SK-N-MC (cell line): ENCODE measurements around the gene ZNF236.

Experiments used
- DNase-seq: peaks from one replicate; pipeline ENCODE4 v3.0.0-alpha.2; 2011; ENCODE audit warnings: low read depth, low spot score
- H3K27ac ChIP-seq: fragments of 200-600 bp; sonication (generic); 2 replicates; pipeline ENCODE4 v1.5.1; 2016; ENCODE audit warnings: mixed run types
- H3K36me3 ChIP-seq: fragments of 200-600 bp; sonication (generic); 2 replicates; pipeline ENCODE4 v1.6.1; 2017; ENCODE audit warnings: antibody characterized with exemption, low read length, mixed read lengths; ENCODE audit not compliant: insufficient read depth
- H3K4me3 ChIP-seq: fragments of 200-600 bp; sonication (generic); 2 replicates; pipeline ENCODE4 v1.5.1; 2016
- H3K9ac ChIP-seq: fragments of 200-600 bp; sonication (generic); 2 replicates; pipeline ENCODE4 v1.8.0; 2017; ENCODE audit warnings: mixed run types, mixed read lengths; ENCODE audit not compliant: insufficient read length
- H3K9me3 ChIP-seq: fragments of 200-600 bp; sonication (generic); 2 replicates; pipeline ENCODE4 v1.6.1; 2017; ENCODE audit warnings: low read depth, mild to moderate bottlenecking, antibody characterized with exemption, low read length, moderate library complexity, mixed read lengths
- EZH2 ChIP-seq: fragments of 200-600 bp; sonication (generic); IDR thresholded peaks from one replicate; pipeline ENCODE4 v1.6.1; 2017; ENCODE audit warnings: antibody characterized with exemption
- FOXP2 ChIP-seq: optimal IDR thresholded peaks from 2 replicates; pipeline ENCODE3; 2011; ENCODE audit warnings: mild to moderate bottlenecking, moderate library complexity; ENCODE audit not compliant: insufficient read depth; ENCODE audit errors: extremely low read length, control extremely low read depth
- POLR2AphosphoS5 ChIP-seq: IDR thresholded peaks from 2 replicates; pipeline ENCODE4 v1.6.1; 2012; ENCODE audit warnings: mild to moderate bottlenecking, low read depth, low read length, borderline replicate concordance

The ZNF236 gene

DNA sequence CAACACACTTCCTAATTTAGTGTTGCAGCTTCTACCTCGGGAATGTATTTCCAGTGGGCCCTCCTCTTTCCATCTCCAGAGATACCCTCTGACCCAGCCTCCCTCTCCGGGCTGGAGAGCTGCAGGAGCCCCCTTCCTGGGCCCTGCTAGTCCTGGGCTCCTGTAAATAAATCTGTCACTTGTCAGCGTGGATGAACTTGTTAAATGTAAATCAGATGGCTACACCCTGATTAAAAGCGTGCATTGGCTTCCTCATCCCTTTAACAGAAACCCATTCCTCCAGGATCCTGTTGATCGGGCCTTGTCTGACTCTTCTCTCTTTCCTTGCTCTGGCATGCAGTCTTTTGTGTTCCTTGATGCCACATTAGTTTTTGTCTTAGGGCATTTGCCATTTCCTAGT lies 2.4 kb downstream of the ZNF236 start:
- no peak overlapping the region for H3K9ac ChIP-seq
- H3K4me3 ChIP-seq = no peak overlapping the region; the same call in none of the 2 replicates
- peak overlapping the region; percentile 54; the same call in 1 of the 2 replicates for H3K27ac ChIP-seq
- DNase-seq = no peak
- H3K9me3 ChIP-seq = no peaks in the 10 kb centered on the region
- TF ChIP-seq FOXP2 = no peak
- no peak for TF ChIP-seq EZH2
- TF ChIP-seq POLR2AphosphoS5 = no peak
- H3K36me3 ChIP-seq = no peaks in the 10 kb centered on the region

DNA sequence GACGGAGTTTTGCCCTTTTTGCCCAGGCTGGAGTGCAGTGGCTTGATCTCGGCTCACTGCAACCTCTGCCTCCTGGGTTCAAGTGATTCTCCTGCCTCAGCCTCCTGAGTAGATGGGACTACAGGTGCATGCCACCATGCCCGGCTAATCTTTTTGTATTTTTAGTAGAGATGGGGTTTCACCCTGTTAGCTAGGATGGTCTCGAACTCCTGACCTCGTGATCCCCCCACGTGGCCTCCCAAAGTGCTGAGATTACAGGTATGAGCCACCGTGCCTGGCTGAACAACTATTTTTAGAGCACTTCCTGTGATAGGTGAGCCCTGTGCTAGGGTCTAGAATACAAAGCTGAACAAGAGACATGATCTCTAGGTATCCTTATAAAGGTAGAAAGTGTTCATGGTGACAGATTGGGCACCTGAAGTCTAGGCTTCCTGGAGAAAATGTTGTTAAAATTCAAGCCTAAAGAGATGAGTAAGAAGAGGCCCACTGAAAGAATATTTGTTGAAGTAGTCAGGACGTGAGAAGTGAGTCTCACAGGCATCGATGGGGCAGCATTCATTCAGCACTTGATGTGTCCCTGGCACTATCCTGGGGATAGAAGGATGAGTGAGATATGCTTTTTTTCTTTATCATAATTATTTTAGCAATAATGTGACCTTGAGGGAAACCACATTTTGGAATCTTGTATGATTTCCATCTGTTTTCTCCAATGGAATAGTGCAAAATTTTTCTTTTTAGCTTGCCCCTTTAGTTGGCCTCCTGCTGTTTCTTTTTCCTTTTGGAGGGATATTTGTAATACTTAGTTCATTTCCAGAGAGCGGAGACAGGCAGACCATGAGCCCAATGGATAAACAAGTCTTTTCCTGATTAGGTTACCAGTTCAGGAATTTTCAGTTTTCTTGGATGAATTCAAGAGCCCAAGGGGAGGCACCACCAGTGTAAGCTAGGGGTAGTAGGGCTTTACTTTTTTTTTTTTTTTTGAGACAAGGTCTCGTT lies 5.1 kb downstream of the ZNF236 start:
- Histone ChIP-seq H3K36me3 (no peaks in the 10 kb centered on the region), H3K4me3 (no peak overlapping the region), H3K9ac (no peak overlapping the region), H3K27ac (0 out of 2 replicates have a peak overlapping the region, but pooled peaks have one; percentile 8), H3K9me3 (no peaks in the 10 kb centered on the region)
- TF ChIP-seq FOXP2 (no peak), EZH2 (no peak), POLR2AphosphoS5 (no peak)
- no peak for DNase-seq

DNA sequence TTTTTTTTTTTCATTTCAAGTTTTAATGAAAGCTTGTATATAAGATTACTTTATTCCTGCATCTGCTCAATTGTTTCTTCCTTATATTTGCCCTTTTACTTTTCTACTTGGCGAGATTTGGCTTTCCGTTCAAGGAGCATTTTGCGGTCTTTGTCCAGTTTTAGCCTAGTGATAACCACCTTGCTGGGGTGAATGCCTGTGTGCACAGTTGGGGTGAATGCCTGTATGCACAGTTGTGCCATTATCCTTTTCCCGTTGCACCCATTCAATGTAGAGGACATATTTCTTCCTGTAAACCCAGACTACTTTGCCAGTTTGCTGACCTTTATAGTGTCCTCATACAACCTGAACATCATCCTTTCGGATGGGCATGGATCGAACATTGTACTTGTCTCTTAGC lies 12.0 kb downstream of the ZNF236 start:
- Histone ChIP-seq H3K9me3 (no peaks in the 10 kb centered on the region), H3K36me3 (no peaks in the 10 kb centered on the region), H3K27ac (no peak overlapping the region), H3K4me3 (no peak overlapping the region), H3K9ac (no peak overlapping the region)
- DNase-seq = no peak
- TF ChIP-seq POLR2AphosphoS5 (no peak), FOXP2 (no peak), EZH2 (no peak)

DNA sequence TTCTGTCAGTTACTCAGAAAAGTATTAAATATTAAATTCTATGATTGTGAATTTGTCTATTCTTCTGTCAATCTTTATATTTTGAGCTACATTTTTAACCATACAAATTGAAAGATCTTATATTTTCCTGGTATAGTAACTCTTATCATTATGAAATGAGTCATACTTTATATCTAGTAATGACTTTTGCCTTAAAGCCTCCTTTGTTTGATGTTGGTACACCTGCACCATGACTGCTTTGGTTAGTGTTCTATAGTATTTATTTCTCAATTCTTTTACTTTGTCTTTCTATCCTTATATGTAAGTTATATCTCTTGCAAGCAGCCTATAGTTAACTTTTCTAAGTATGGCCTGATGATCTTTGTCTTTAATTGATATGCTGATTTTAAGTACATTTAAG lies 13.0 kb downstream of the ZNF236 start:
- DNase-seq = no peak
- Histone ChIP-seq H3K9ac (no peak overlapping the region), H3K4me3 (no peak overlapping the region), H3K9me3 (no peaks in the 10 kb centered on the region), H3K27ac (no peak overlapping the region), H3K36me3 (no peaks in the 10 kb centered on the region)
- TF ChIP-seq EZH2 = no peak
- TF ChIP-seq FOXP2 = no peak
- TF ChIP-seq POLR2AphosphoS5 = no peak

DNA sequence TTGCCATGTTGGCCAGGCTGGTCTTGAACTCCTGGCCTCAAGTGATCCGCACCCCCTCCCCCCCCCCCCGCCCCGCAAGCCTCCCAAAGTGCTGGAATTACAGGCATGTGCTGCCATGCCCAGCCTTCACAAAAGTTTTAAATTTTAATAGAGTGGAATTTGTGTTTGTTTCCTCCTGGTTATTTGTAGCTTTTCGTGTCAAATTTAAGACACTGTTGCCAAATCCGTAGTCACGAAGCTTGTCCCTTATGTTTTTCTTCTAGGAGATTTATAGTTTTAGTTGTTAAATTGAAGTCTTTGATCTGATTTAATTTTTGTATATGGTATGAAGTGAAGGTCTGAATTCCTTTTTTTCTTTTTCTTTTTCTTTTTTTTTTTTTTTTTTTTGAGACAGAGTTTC lies 14.7 kb downstream of the ZNF236 start:
- Histone ChIP-seq H3K27ac (no peak overlapping the region), H3K36me3 (no peaks in the 10 kb centered on the region), H3K9ac (no peak overlapping the region), H3K9me3 (no peaks in the 10 kb centered on the region), H3K4me3 (no peak overlapping the region)
- TF ChIP-seq POLR2AphosphoS5 = no peak
- no peak for TF ChIP-seq FOXP2
- no peak for TF ChIP-seq EZH2
- no peak for DNase-seq

DNA sequence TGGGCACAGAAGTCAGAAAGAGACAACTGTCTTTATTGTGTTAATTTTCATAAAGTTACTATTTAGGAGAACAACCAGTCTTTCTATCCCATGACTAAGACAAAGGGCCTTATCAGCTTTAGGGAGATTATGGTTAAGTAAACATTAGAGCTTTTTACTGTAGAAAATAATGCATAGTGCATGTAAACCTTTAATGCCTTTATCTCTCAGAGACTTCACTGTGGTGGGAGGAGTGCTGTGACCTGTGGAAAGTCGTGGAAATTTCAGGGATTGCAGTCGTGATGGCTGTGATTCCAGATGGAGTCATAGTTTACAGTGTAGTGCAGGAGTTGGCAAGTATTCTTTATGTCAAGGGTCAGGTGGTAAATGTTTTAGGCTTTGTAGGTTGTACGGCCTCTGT lies 15.8 kb downstream of the ZNF236 start:
- Histone ChIP-seq H3K4me3 (no peak overlapping the region), H3K9ac (no peak overlapping the region), H3K27ac (no peak overlapping the region), H3K9me3 (no peaks in the 10 kb centered on the region), H3K36me3 (no peaks in the 10 kb centered on the region)
- TF ChIP-seq POLR2AphosphoS5 = no peak
- no peak for TF ChIP-seq EZH2
- no peak for TF ChIP-seq FOXP2
- no peak for DNase-seq

DNA sequence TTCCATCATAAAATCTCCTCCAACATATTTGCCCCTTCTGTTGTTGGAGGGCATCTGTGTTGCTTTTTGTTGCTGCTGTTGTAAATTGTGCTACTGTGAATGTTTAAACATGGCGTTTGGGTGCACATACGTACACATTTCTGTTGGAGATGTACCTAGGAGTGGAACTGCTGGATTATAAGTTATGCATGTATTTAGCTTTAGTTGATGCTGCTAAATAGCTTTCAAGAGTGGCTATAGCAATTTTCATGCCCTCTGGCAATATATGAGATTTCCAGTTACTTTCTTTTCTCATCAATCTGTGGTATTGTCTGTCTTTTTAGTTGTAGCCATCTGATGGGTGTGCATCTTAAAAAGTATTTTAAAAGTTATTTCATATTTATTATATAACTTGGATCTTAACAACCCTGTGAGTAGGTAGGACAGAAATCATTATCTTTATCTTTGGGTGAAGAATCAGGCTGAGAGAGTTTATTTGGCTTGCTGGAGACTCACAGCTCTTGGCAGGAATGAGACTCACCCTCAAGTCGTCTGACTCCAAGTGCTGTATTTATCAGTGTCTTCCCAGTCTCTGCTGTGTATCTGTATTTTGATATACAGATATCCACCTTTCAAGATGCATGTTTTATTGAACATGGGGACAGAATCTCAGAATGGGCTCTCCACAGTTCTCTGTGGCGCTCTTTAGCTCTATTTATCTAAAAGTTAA lies 16.9 kb downstream of the ZNF236 start:
- Histone ChIP-seq H3K9me3 (no peaks in the 10 kb centered on the region), H3K4me3 (no peak overlapping the region), H3K27ac (no peak overlapping the region), H3K9ac (no peak overlapping the region), H3K36me3 (no peaks in the 10 kb centered on the region)
- DNase-seq = no peak
- TF ChIP-seq FOXP2 = no peak
- no peak for TF ChIP-seq POLR2AphosphoS5
- no peak for TF ChIP-seq EZH2

DNA sequence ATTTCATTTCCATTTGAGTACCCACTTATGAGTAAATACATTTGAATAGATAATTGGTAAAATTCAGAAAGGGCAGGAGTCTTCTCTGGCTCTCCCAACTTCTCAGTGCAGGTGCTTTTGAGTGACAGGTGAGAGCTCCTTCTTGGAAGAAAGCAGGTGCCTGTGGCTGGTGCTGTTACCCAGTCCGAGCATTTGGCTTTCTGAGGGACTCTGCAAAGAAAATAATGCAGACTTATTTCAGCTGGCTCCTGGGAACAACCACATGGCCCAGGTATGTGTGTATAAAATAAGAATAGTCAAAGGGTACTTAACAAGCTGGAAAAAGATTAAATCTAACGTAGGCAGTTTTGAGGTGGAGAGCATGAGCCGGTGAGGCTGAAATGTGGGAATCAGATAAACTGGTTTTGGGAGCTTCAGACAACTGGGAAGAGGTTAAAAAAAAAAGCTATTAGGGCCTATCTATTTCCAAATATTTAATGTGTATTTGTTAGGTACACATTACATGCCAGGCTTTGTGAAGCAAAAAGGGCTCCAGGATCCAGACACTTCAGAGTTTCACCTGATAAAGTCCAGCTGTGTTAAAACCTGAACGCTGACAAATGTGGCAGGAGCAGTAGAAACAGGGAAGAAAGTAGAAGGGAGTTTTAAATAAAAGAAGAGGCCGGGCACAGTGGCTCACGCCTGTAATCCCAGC lies 20.6 kb downstream of the ZNF236 start:
- no peak for TF ChIP-seq EZH2
- no peak for TF ChIP-seq POLR2AphosphoS5
- TF ChIP-seq FOXP2 = no peak
- Histone ChIP-seq H3K4me3 (no peak overlapping the region), H3K27ac (no peak overlapping the region), H3K9me3 (no peaks in the 10 kb centered on the region), H3K9ac (no peak overlapping the region), H3K36me3 (no peaks in the 10 kb centered on the region)
- no peak for DNase-seq
